Neuron (in vitro differentiated cells): ENCODE results near the gene RCSD1.
"Not testable (repeated sequence)": the region's sequence is repeated elsewhere in the genome, so short reads cannot be mapped to it uniquely, and the experiment has no call there.

ENCODE experiments used
- H2AFZ ChIP-seq: one replicate; pipeline ENCODE4 v1.6.1; 2013; ENCODE audit warnings: low read depth, mild to moderate bottlenecking, inconsistent platforms, low read length, moderate library complexity
- H3K27me3 ChIP-seq: one replicate; pipeline ENCODE4 v1.6.1; 2013; ENCODE audit warnings: low read length; ENCODE audit not compliant: insufficient read depth
- H3K36me3 ChIP-seq: one replicate; pipeline ENCODE4 v1.6.1; 2013; ENCODE audit warnings: low read length; ENCODE audit not compliant: insufficient read depth
- H3K4me1 ChIP-seq: one replicate; pipeline ENCODE4 v1.6.1; 2013; ENCODE audit warnings: low read length; ENCODE audit not compliant: insufficient read depth
- H3K4me3 ChIP-seq: 2 replicates; pipeline ENCODE4 v1.5.1; 2013; ENCODE audit warnings: mild to moderate bottlenecking, low read length, moderate library complexity
- H3K9me3 ChIP-seq: one replicate; pipeline ENCODE4 v1.6.1; 2013; ENCODE audit warnings: low read length

Gene RCSD1

GRCh38 chr1:167726008-167726407 is 96.0 kb downstream of the RCSD1 start:
- no peak overlapping the region for H3K4me3 ChIP-seq
- H3K9me3 ChIP-seq = no peaks in the 10 kb centered on the region
- H2AFZ ChIP-seq = no peak overlapping the region
- peaks cover 25% of the 10 kb centered on the region for H3K4me1 ChIP-seq
- no peaks in the 10 kb centered on the region for H3K27me3 ChIP-seq
- peaks cover 4% of the 10 kb centered on the region for H3K36me3 ChIP-seq

- H3K9me3 ChIP-seq = no peaks in the 10 kb centered on the region
- no peak overlapping the region for H2AFZ ChIP-seq
- peaks cover 12% of the 10 kb centered on the region for H3K36me3 ChIP-seq
- no peaks in the 10 kb centered on the region for H3K27me3 ChIP-seq
- no peak overlapping the region for H3K4me3 ChIP-seq
- peaks cover 9% of the 10 kb centered on the region for H3K4me1 ChIP-seq
Measured at GRCh38 chr1:167728818-167729410, 98.9 kb downstream of the RCSD1 start.

GRCh38 chr1:167734227-167734626 is 104.2 kb downstream of the RCSD1 start:
- H2AFZ ChIP-seq = no peak overlapping the region
- H3K9me3 ChIP-seq = peaks cover 7% of the 10 kb centered on the region
- H3K27me3 ChIP-seq = no peaks in the 10 kb centered on the region
- peaks cover 12% of the 10 kb centered on the region for H3K36me3 ChIP-seq
- H3K4me1 ChIP-seq = no peaks in the 10 kb centered on the region
- H3K4me3 ChIP-seq = no peak overlapping the region

GRCh38 chr1:167734841-167735240 is 104.8 kb downstream of the RCSD1 start:
- peaks cover 7% of the 10 kb centered on the region for H3K9me3 ChIP-seq
- H3K36me3 ChIP-seq = peaks cover 12% of the 10 kb centered on the region
- no peaks in the 10 kb centered on the region for H3K27me3 ChIP-seq
- H2AFZ ChIP-seq = no peak overlapping the region
- no peaks in the 10 kb centered on the region for H3K4me1 ChIP-seq
- no peak overlapping the region for H3K4me3 ChIP-seq

GRCh38 chr1:167737169-167737568 is 107.1 kb downstream of the RCSD1 start:
- no peaks in the 10 kb centered on the region for H3K27me3 ChIP-seq
- no peak overlapping the region for H2AFZ ChIP-seq
- H3K36me3 ChIP-seq = peaks cover 4% of the 10 kb centered on the region
- peaks cover 7% of the 10 kb centered on the region for H3K9me3 ChIP-seq
- no peak overlapping the region for H3K4me3 ChIP-seq
- H3K4me1 ChIP-seq = no peaks in the 10 kb centered on the region

GRCh38 chr1:167738158-167738557 is 108.1 kb downstream of the RCSD1 start:
- peaks cover 7% of the 10 kb centered on the region for H3K9me3 ChIP-seq
- H3K4me1 ChIP-seq = no peaks in the 10 kb centered on the region
- H3K27me3 ChIP-seq = no peaks in the 10 kb centered on the region
- peaks cover under 1% of the 10 kb centered on the region for H3K36me3 ChIP-seq
- no peak overlapping the region for H3K4me3 ChIP-seq
- no peak overlapping the region for H2AFZ ChIP-seq

- H3K9me3 ChIP-seq = peaks cover 4% of the 10 kb centered on the region
- no peaks in the 10 kb centered on the region for H3K4me1 ChIP-seq
- H3K4me3 ChIP-seq = no peak overlapping the region
- no peak overlapping the region for H2AFZ ChIP-seq
- H3K27me3 ChIP-seq = no peaks in the 10 kb centered on the region
- H3K36me3 ChIP-seq = no peaks in the 10 kb centered on the region
Measured at GRCh38 chr1:167739752-167740151, 109.7 kb downstream of the RCSD1 start.

- not testable (repeated sequence) for H3K27me3 ChIP-seq, H3K4me3 ChIP-seq, H3K9me3 ChIP-seq, H2AFZ ChIP-seq, H3K36me3 ChIP-seq, H3K4me1 ChIP-seq
Measured at GRCh38 chr1:167741103-167741502, 111.1 kb downstream of the RCSD1 start.

GRCh38 chr1:167742392-167743057 is 112.5 kb downstream of the RCSD1 start:
- not testable (repeated sequence) for H3K4me3 ChIP-seq, H3K9me3 ChIP-seq, H2AFZ ChIP-seq, H3K4me1 ChIP-seq, H3K36me3 ChIP-seq, H3K27me3 ChIP-seq

GRCh38 chr1:167744901-167745300 is 114.9 kb downstream of the RCSD1 start:
- Histone ChIP-seq H3K4me3 (no peak overlapping the region), H3K27me3 (no peaks in the 10 kb centered on the region), H3K4me1 (no peaks in the 10 kb centered on the region), H2AFZ (no peak overlapping the region), H3K9me3 (no peaks in the 10 kb centered on the region), H3K36me3 (no peaks in the 10 kb centered on the region)

GRCh38 chr1:167746013-167746672 is 116.1 kb downstream of the RCSD1 start:
- H3K9me3 ChIP-seq = no peaks in the 10 kb centered on the region
- no peaks in the 10 kb centered on the region for H3K36me3 ChIP-seq
- no peak overlapping the region for H3K4me3 ChIP-seq
- H3K4me1 ChIP-seq = no peaks in the 10 kb centered on the region
- no peak overlapping the region for H2AFZ ChIP-seq
- H3K27me3 ChIP-seq = no peaks in the 10 kb centered on the region

- no peaks in the 10 kb centered on the region for H3K27me3 ChIP-seq
- no peaks in the 10 kb centered on the region for H3K4me1 ChIP-seq
- H3K36me3 ChIP-seq = no peaks in the 10 kb centered on the region
- no peaks in the 10 kb centered on the region for H3K9me3 ChIP-seq
- no peak overlapping the region for H3K4me3 ChIP-seq
- H2AFZ ChIP-seq = no peak overlapping the region
Measured at GRCh38 chr1:167746988-167747655, 117.1 kb downstream of the RCSD1 start.

GRCh38 chr1:167747988-167748387 is 118.0 kb downstream of the RCSD1 start:
- no peaks in the 10 kb centered on the region for H3K27me3 ChIP-seq
- no peaks in the 10 kb centered on the region for H3K4me1 ChIP-seq
- no peaks in the 10 kb centered on the region for H3K36me3 ChIP-seq
- no peaks in the 10 kb centered on the region for H3K9me3 ChIP-seq
- H2AFZ ChIP-seq = no peak overlapping the region
- H3K4me3 ChIP-seq = no peak overlapping the region
